Measurements from ENCODE around the gene NRIP3. TPM values are rescaled to one million over a fixed set of nuclear protein-coding genes. Genes with fewer than 3 reads are reported as not detected.

The NRIP3 gene
- total RNA-seq, 4 donors from 2014 or later, result 0.80 to 1.7 TPM; not detected in 2

DNA sequence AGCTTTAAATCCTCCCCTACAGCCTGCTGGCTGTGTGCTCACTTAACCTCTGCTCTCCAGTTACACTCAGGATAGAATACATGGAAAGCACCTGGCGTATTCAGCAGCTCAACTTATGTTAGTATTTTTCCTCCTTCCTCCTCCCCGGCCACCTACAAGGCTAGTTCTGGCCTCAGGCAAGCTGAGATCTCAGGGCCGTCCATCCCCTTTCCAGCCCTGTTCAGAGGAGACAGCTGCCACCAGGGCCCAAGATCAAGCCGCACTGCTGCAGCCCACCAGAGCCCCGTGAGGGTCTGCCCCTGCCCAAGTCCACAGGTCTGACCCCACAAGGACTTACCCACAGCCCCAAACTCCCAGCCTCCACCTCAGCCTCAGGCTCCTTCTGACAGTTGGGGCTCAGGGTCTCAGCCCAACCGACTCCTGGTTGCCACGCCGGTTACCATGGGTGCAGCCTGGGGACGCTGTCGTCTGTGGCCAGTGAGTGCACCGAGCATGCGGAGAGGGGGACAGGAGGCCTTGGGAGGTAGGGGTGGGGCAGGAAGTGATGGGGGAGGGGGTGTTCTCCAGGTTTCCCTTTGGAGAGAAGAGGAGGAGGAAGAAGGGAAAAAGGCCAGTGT is 71.1 kb downstream of the NRIP3 start, which contains the start of gene C11orf16:
TSS of gene C11orf16 (minus strand) at position 384 of the 617 bp plus-strand sequence. CDS start 639 bp downstream, outside the sequence.
- H3K9me3 ChIP-seq, result no peaks in the 10 kb centered on the region
- TF ChIP-seq, protein P1, sequence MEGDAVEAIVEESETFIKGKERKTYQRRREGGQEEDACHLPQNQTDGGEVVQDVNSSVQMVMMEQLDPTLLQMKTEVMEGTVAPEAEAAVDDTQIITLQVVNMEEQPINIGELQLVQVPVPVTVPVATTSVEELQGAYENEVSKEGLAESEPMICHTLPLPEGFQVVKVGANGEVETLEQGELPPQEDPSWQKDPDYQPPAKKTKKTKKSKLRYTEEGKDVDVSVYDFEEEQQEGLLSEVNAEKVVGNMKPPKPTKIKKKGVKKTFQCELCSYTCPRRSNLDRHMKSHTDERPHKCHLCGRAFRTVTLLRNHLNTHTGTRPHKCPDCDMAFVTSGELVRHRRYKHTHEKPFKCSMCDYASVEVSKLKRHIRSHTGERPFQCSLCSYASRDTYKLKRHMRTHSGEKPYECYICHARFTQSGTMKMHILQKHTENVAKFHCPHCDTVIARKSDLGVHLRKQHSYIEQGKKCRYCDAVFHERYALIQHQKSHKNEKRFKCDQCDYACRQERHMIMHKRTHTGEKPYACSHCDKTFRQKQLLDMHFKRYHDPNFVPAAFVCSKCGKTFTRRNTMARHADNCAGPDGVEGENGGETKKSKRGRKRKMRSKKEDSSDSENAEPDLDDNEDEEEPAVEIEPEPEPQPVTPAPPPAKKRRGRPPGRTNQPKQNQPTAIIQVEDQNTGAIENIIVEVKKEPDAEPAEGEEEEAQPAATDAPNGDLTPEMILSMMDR (IDR thresholded peaks at IDR 0.05), result no peak
- no peak for TF ChIP-seq POLR2A (IDR thresholded peaks at IDR 0.05)
- no peak within 1 kb of the TSS for H3K27ac ChIP-seq
- H3K4me3 ChIP-seq, result no peak within 1 kb of the TSS
- no peaks in the 10 kb centered on the region for H3K27me3 ChIP-seq
- no peaks in the 10 kb centered on the region for H3K36me3 ChIP-seq
- no peaks in the 10 kb centered on the region for H3K4me1 ChIP-seq
- DNase-seq, result no peak

Small RNAs within 50 kb of the gene (small RNA-seq; reads per million reads assigned to genes)
- gene RF00019, result 0 reads per million in 2 donors

Other genes starting within 250 kb of the NRIP3 start
- 10 to 100 TPM in 2 of 4 donors, 1 to 10 TPM in 2; 8.6 to 21.7 (median 12.5) TPM for gene AKIP1, start 92.8 kb downstream of the NRIP3 start, total RNA-seq
- not detected for gene C11orf16, start 71.1 kb downstream of the NRIP3 start, total RNA-seq
- gene ASCL3, start 61.0 kb downstream of the NRIP3 start, total RNA-seq, result not detected
- 10 to 100 TPM; 23.1 to 84.2 (median 53.6) TPM for gene TMEM9B, start 39.6 kb downstream of the NRIP3 start, total RNA-seq
- 10 to 100 TPM in 1 of 4 donors, 1 to 10 TPM in 3; 3.1 to 10.6 (median 5.0) TPM for gene SCUBE2, start 87.6 kb upstream of the NRIP3 start, total RNA-seq

All from Peyer's patch (tissue), 4 donors.